CD4-positive, alpha-beta T cell treated with Interleukin-4 for 1 hour (primary cell): ENCODE measurements around the gene NTPCR.
"Not testable (repeated sequence)": the region's sequence is repeated elsewhere in the genome, so short reads cannot be mapped to it uniquely, and the experiment has no call there.

Experiments
- DNase-seq, 2 donors: peaks; one replicate each; pipeline ENCODE4 v3.0.0-alpha.2; 2020 to 2022

Gene NTPCR

GRCh38 chr1:232986527-232986922 lies 36.1 kb downstream of the NTPCR start:
- no peak for DNase-seq

GRCh38 chr1:232987046-232987773 lies 36.8 kb downstream of the NTPCR start:
- DNase-seq = no peak

- DNase-seq = no peak
Observed at GRCh38 chr1:232987774-232988140, 37.3 kb downstream of the NTPCR start.

- no peak for DNase-seq
Observed at GRCh38 chr1:232988572-232989040, 38.2 kb downstream of the NTPCR start.

GRCh38 chr1:232990176-232991128 lies 40.0 kb downstream of the NTPCR start:
- DNase-seq = no peak

GRCh38 chr1:232991238-232991637 lies 40.8 kb downstream of the NTPCR start:
- no peak for DNase-seq

- no peak for DNase-seq
Observed at GRCh38 chr1:232992227-232992626, 41.8 kb downstream of the NTPCR start.

GRCh38 chr1:232993555-232993954 lies 43.1 kb downstream of the NTPCR start:
- no peak for DNase-seq

GRCh38 chr1:232995189-232995588 lies 44.8 kb downstream of the NTPCR start:
- DNase-seq = no peak

- DNase-seq = no peak
Observed at GRCh38 chr1:232996143-232996542, 45.7 kb downstream of the NTPCR start.

GRCh38 chr1:232998138-232998537 lies 47.7 kb downstream of the NTPCR start:
- DNase-seq = no peak

GRCh38 chr1:232998646-232999045 lies 48.2 kb downstream of the NTPCR start:
- DNase-seq = no peak

GRCh38 chr1:232999956-233000625 lies 49.7 kb downstream of the NTPCR start:
- no peak for DNase-seq

GRCh38 chr1:233003638-233004037 lies 53.2 kb downstream of the NTPCR start:
- DNase-seq = not testable (repeated sequence)

GRCh38 chr1:233004451-233004850 lies 54.0 kb downstream of the NTPCR start:
- DNase-seq = no peak

- no peak for DNase-seq
Observed at GRCh38 chr1:233005156-233005555, 54.7 kb downstream of the NTPCR start.

- DNase-seq = no peak
Observed at GRCh38 chr1:233005703-233006102, 55.3 kb downstream of the NTPCR start.

- no peak for DNase-seq
Observed at GRCh38 chr1:233006108-233006507, 55.7 kb downstream of the NTPCR start.

GRCh38 chr1:233006541-233006973 lies 56.1 kb downstream of the NTPCR start:
- DNase-seq = no peak

- no peak for DNase-seq
Observed at GRCh38 chr1:233010146-233010545, 59.7 kb downstream of the NTPCR start.

- DNase-seq = no peak
Observed at GRCh38 chr1:233012021-233012420, 61.6 kb downstream of the NTPCR start.

- DNase-seq = no peak
Observed at GRCh38 chr1:233015965-233016364, 65.6 kb downstream of the NTPCR start.

GRCh38 chr1:233016798-233017197 lies 66.4 kb downstream of the NTPCR start:
- no peak for DNase-seq
